Measurements from ENCODE around the gene JAZF1. TPM values are rescaled to one million over a fixed set of nuclear protein-coding genes. Genes with fewer than 3 reads are reported as not detected.

The JAZF1 gene
- total and polyA plus RNA-seq, 2 of the 8 experiments (the other 6 are each of a cell fraction or from before 2014, with no cell fraction given), result 2.6 to 21.8 TPM

- Histone ChIP-seq H3K79me2 (ENCODE audit: control insufficient read depth in 1 of 2, insufficient read depth in 2 of 2, low read length in 2 of 2) (no peaks in the 10 kb centered on the region), H3K56ac (replicated peaks; ENCODE audit: insufficient read length, low read depth, low read length) (no peak overlapping the region), H3K9ac (replicated peaks in 1 of 4; ENCODE audit: extremely low read depth in 1 of 4, low read depth in 3 of 4, low read length in 3 of 4) (no peak overlapping the region), H3K79me1 (ENCODE audit: low read depth, low read length) (no peaks in the 10 kb centered on the region; the same call in 1 of the 2 replicates), H3K4ac (replicated peaks; ENCODE audit: insufficient read length, low read depth, low read length) (no peak overlapping the region), H3K27ac (ENCODE audit: low read depth, low read length) (no peak overlapping the region), H4K91ac (replicated peaks; ENCODE audit: insufficient read length, low read length) (no peak overlapping the region), H3K4me2 (ENCODE audit: insufficient read depth in 1 of 2, low read depth in 2 of 2, low read length in 2 of 2) (no peak overlapping the region), H2AK5ac (ENCODE audit: low read depth, low read length) (no peak overlapping the region), H3K23me2 (ENCODE audit: low read depth, low read length) (no peaks in the 10 kb centered on the region), H2BK20ac (ENCODE audit: low read length) (no peak overlapping the region), H3K36me3 (ENCODE audit: control insufficient read depth in 2 of 4, insufficient read depth in 4 of 4, low read length in 3 of 4) (no peaks in the 10 kb centered on the region), H2BK5ac (ENCODE audit: low read depth, low read length) (no peak overlapping the region), H3K9me3 (ENCODE audit: insufficient read depth in 2 of 2, low read depth in 1 of 2, low read length in 1 of 2) (no peaks in the 10 kb centered on the region), H4K20me1 (replicated peaks in 1 of 2; ENCODE audit: control insufficient read depth in 1 of 2, insufficient read depth in 2 of 2, low read length in 2 of 2) (no peaks in the 10 kb centered on the region), H4K5ac (ENCODE audit: insufficient read length, low read depth, low read length) (no peak overlapping the region), H3K18ac (ENCODE audit: extremely low read depth, low read length) (no peak overlapping the region), H2BK120ac (replicated peaks; ENCODE audit: low read depth, low read length) (no peak overlapping the region), H3K27me3 (replicated peaks in 1 of 4; ENCODE audit: control insufficient read depth in 3 of 4, extremely low read depth in 1 of 4, insufficient read depth in 3 of 4, low read length in 3 of 4) (no peaks in the 10 kb centered on the region), H3K4me1 (replicated peaks in 1 of 4; ENCODE audit: control insufficient read depth in 3 of 4, insufficient read depth in 4 of 4, low read length in 3 of 4) (peaks cover 0 to 9% (median 4%) of the 10 kb centered on the region in 4 experiments; a peak in 4 of 7 replicates), H2BK12ac (ENCODE audit: low read depth, low read length) (no peak overlapping the region), H3K14ac (ENCODE audit: insufficient read length) (no peak overlapping the region), H4K8ac (ENCODE audit: extremely low read depth, insufficient read depth, low read length) (no peak overlapping the region), H2BK15ac (ENCODE audit: low read length) (no peak overlapping the region), H3K23ac (ENCODE audit: insufficient read length) (no peak overlapping the region), H2AFZ (ENCODE audit: low read length) (no peak overlapping the region), H3K4me3 (ENCODE audit: extremely low read depth in 1 of 4, insufficient read depth in 2 of 4, low read depth in 3 of 4, low read length in 4 of 4) (no peak overlapping the region)
- no peak for FAIRE-seq
- CTCF ChIA-PET (ENCODE audit: partially characterized antibody), result interaction anchor here (0.6 to 2.3 kb wide), 5 partner anchors 9 to 674 kb away, joined by 3 to 13 read pairs (median 3); no protein-coding TSS in a partner anchor
- TF ChIP-seq ATF3 (IDR thresholded peaks at IDR 0.05; ENCODE audit: insufficient read depth, low read depth, low read length) (no peak), TAF7 (optimal IDR thresholded peaks at IDR 0.05; ENCODE audit: borderline replicate concordance, low read depth, low read length) (no peak), YY1 (IDR thresholded peaks at IDR 0.05; ENCODE audit: low read depth, low read length) (no peak), TAF1 (IDR thresholded peaks at IDR 0.05; ENCODE audit: low read depth, low read length) (no peak), POLR2AphosphoS5 (IDR thresholded peaks at IDR 0.05; ENCODE audit: low read depth, low read length) (no peak)
- POLR2A ChIA-PET (ENCODE audit: partially characterized antibody), result no interaction called here
- no peak for DNase-seq (ENCODE audit: low read depth in 1 of 2, low spot score in 2 of 2)
These were observed 252.6 kb downstream of the JAZF1 start for GRCh38 chr7:27928001-27928400.

All from H1 (cell line).